HG03025 (cell line): ENCODE data around the gene TNRC18.
"Not testable (repeated sequence)": the region's sequence is repeated elsewhere in the genome, so short reads cannot be mapped to it uniquely, and the experiment has no call there.

ENCODE experiments used
- ATAC-seq: cut with Tn5 transposase; IDR thresholded peaks from one replicate; pipeline ENCODE4 v1.9.1; 2021; ENCODE audit warnings: mild to moderate bottlenecking, moderate library complexity; ENCODE audit not compliant: unreplicated experiment, low FRiP score

Gene TNRC18

DNA sequence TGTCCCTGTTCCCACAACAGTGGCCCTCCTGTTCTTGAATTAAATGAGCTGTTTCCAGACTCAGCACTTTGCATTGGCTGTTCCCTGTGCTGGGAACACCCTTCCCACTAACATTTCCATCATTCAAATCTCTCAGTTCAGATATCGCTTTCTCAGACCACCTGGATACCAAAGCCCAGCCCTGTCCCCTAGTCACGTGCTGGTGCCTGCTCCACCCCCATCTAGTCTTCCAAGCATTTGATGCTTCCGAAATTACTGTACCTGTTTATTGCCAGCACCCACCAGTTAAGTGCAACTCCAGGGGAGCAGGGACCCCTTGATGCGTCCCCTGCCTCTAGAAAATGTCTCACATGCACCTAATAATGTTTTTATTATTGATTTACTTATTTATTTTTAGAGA, 143.9 kb downstream of the TNRC18 start:
- no peak for ATAC-seq

DNA sequence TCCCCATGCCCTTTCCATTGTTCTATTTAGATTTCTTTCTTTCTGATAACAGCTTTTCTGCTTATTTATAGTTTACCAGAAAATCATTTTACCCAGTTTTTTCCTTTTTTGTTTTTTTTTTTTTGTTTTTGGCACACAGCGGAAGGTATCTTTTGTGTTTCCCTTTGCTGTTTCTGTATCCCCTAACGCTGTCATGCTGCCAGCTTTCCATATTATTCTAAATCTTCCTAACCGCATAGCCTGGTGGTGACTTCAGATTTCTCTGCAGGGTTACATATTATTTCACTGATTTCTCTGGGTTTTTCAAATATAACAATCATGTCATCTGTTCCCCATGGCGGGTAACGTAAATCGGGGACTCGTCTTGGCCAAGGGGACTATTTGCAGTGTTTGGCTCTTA, 144.9 kb downstream of the TNRC18 start:
- ATAC-seq = no peak

DNA sequence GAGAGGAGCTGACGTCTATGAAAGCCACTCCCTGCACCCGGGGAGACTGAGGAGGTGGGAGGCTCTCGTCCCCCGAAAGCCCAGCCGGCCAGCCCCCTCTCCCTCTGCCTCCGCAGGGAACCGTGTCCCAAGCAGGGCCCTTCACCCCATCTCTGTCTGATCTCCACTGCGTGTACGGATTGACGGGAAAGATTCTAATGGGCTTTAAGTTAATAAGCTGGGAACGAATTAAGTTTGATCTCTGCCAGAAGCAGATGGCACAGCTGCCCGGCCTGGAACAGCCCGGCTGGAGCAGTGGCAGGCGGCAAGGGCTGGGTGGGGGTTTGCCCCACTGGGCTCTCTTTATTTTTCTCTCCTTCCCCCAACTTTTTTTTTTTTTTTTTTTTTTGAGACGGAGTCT, 147.0 kb downstream of the TNRC18 start:
- no peak for ATAC-seq

DNA sequence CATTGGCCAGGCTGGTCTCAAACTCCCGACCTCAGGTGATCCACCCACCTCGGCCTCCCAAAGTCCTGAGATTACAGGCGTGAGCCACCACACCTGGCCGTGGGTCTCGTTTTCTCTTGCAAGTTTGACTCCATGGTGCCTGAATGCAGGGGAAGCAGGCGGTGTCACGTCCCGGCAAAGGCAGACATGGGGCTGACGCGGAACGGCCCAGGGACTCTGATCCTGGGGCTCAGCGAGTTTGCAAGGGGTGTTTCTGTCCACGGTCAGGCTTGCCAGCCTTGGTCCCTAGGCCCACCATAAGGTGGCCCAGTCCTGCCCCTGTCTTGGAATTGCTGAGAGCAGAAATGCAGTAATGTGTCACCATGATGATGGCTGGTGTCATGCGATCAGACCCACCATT, 147.5 kb downstream of the TNRC18 start:
- not testable (repeated sequence) for ATAC-seq

DNA sequence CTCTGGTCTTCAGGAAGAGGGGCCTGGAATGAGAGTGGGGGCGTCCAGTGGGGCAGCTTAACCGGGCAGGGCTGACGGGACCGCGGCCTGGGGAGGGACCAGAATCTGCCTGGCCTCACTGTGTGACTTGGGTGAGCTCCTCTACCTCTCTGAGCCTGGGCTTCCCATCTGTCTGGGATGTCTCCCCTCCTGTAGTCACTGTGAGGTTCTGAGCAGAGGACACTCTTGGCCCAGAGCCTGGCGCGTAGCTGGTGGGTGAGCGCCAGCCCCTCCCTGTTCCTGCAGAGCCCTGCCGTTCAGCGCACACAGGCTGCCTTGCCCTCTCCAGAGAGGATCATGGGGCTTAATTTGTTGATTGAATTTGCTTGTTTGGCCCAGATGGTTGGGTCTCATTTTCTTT, 148.1 kb downstream of the TNRC18 start:
- not testable (repeated sequence) for ATAC-seq

DNA sequence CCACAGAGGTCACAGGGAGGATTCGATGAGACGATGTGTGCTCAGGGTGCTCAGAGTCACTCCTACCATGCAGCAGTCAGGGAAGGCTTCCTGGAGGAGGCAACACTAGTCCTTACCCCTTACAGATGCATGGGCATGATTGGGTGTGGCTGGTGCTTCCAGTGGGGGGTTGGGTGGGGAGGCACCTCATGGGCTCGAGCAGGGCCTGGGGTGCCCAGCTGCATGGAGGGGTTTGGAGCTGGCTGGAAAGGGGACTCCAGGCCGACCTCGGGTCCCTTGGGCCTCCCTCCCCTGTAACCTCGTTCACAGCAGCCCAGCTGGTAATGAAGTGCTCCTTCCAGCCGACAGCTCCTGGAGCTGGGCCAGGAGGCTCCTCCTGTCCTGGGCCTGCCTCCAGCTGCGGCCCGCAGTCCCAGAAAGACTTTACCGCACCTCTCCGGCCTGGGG, 148.6 kb downstream of the TNRC18 start:
- ATAC-seq = not testable (repeated sequence)

DNA sequence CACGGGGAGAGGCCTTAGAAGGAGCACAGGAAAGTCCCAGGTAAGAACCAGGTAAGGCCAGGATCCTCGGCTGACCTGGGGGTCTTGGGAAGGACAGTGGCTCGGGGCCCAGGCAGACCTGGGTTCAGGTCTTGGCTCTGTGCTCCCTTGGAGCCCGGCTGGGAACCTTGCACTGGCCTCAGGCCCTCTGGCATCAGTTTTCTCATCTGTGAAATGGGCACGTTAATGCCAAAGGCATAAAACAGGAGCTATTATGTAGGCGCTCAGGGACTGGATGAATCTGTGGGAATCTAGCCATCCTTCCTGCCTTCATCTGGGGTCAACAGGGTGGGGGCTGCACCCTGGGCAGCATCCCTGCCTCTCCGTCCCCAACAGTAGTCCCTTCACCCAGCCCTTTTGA, 149.2 kb downstream of the TNRC18 start:
- no peak for ATAC-seq

DNA sequence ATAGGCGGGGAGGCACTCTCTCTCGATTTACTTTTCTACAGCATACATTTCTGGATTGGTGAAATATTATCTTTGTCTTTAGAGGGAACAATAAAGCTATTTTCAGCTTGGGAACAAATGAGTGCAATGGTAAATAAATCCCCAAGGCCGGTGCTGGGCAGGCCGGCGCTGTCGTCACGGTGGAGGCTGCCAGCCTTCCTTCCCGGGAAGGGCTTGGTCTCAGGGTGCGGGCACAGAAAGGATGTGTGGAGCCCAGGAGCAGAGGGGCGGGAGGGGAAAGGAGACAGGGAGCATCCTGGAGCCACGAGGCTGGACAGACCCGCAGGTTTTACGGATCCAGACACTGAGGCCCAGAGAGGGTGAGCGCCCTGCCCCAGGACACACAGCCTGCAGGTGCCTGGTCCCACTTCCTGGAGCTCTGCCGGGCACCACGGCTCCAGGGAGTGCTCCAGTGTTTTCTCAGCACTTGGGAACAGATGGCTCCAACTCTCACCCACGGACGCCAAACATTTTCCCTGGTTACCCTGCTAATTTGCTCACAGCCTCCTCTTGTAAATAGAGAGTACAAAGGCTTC, 149.7 kb downstream of the TNRC18 start:
- ATAC-seq = not testable (repeated sequence)

DNA sequence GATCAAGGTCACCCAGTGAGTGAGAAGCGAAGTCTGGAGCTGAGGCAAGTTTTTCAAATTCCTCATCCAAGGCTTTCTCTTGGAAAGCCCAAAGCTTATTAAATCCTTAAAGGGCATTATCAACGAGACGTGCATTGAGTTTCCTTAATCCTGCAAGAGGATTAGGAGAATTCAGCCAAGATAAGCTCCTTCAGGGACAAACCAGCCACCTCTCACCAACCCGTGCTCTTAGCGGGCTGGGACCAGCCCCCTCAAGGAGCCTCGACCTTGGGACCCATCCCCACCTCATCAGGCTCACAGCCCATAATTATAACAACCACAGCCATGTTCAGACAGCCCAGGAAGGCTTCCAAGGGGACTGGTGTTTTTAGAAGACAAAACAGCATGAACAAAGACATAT, 152.8 kb downstream of the TNRC18 start:
- ATAC-seq = no peak

DNA sequence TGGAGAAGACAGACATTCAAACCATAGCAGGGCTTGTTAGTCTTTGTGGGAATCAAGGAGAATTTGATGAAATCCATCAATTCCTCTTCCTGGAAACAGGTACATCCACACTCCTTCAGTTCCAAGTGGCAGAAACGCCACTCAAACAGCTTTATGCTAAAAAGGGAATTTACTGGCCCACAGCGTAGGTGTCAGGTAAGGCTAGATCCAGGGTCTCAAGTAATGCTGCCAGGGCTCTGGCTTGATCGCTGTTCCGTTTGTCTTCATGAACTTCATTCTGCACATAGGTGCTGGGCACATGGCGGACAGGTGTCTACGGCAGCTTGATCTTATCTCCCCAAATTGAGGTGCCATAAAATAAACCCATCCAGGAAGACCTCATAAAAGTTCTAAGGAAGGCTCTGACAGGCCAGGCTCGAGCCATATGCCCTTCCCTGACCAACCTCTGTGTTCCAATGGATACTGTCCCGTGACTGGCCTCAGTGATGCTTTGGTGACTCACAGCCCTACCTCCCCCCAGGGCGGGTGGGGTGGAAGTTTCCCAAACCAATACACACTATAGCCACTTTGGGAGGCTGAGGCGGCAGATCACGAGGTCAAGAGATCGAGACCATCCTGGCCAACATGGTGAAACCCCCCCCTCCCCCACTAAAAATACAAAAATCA, 153.5 kb downstream of the TNRC18 start:
- ATAC-seq = not testable (repeated sequence)

DNA sequence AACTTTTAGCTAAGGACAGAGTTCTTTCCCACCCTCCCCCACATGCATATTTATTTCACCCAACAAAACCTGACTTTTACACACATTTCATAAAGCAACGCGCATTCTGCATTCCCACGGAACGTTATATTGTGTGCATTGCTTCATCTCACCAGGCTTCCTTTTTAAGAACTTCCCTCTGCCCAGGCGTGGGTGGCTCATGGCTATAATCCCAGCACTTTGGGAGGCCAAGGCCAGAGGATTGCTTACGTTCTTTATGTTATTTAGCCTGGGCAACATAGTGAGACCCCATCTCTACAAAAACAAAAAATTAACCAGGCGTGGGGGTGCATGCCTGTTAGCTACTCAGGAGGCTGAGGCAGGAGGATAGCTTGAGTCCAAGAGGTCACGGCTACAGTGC, 155.8 kb downstream of the TNRC18 start:
- not testable (repeated sequence) for ATAC-seq

DNA sequence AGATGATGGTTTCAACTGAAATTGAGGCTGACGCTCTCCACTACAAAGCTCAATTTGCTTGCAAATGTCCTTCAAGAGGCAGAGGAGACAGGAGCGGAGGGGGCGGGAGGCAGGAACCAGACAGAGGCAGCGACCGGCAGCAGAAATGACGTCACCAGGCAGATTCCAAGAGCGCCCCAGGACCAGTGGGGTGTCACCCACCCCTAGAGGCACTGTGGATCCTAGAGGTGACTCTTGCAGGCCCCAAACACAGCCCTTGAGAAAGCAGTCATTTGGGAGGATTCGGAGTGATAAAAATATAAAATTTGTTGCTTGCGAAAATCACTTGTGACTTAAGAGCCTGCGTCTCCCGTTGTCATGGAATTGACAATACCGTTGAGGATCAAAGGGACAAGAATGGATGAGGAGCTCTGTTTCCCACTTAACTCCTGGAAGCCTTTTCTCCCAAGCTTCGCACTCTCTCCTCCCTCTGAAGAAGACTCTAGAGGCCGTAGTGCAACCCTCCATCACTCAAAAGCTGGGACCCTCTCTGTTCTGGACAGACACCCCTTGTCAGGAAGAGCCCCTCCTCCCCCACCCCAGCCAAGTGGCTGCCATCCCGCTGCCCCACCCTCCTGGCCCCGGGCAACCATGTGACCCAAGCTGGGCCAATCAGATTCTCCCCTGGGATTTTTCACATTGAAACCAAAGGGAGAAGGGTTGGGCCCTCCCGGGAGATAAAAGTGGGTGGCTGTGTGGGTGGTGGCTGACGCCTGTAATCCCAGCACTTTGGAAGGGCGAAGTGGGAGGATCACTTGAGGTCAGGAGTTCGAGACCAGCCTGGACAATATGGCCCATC, 157.2 kb downstream of the TNRC18 start:
- no peak for ATAC-seq

DNA sequence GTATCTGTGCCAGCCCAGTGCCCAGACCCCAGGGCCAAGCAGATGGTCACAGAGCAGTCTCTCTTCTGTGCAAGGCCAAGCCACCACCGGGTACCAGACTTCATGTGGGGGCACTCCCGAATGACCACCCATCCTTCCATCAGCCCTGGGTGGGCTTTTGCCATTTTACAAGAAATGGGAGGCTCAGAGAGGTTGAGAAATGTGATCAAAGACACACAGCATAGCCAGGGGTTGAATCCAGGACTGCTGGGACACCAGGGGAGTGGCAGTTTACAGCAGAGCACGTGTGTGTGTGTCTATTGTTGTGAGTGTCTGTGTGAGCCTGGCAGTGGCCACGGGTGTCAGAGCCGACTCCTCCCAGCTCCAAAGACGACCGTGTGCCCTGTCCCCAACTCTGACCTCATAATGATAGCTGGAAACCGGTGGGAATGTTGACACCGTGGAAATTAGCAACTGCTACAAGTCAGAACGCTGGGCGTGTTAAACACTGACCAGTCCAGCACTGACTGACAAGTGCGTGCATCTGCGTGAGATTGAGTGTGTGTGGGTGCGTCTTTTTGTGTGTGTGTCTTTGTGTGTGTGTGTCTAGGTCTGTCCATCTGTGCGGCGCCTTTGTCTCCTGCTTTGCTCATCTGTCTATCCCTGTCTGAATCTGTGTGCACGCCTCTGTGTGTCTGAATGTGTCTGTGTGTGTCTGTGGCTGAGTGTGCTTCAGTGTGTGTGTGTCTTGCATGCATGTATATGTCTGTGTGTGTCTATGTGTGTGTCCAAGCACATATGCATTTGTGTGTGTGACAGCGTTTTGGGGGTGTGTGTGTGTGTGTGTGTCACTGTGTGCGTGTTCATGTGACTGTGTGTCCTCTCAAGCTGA, 158.1 kb downstream of the TNRC18 start:
- no peak for ATAC-seq

DNA sequence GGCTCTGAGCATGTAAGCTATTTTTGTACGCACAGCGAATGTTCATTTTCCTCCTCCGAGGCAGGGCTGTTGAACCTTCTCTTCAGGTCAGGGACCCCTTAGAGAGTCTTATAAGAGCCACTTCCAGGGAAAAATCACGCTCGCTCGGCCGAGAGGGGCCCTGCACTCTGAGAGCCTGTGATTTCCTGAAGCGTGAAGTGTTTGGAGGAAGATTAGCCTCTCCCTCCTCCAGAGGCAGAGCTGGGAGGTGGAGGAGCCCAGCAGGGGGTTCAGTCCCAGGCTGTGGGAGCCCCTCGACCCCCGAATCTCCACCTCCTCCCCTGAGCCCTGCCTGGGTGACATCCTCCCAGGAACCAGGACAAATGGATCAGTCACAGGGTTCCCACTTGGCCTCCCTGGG, 160.6 kb downstream of the TNRC18 start:
- not testable (repeated sequence) for ATAC-seq

DNA sequence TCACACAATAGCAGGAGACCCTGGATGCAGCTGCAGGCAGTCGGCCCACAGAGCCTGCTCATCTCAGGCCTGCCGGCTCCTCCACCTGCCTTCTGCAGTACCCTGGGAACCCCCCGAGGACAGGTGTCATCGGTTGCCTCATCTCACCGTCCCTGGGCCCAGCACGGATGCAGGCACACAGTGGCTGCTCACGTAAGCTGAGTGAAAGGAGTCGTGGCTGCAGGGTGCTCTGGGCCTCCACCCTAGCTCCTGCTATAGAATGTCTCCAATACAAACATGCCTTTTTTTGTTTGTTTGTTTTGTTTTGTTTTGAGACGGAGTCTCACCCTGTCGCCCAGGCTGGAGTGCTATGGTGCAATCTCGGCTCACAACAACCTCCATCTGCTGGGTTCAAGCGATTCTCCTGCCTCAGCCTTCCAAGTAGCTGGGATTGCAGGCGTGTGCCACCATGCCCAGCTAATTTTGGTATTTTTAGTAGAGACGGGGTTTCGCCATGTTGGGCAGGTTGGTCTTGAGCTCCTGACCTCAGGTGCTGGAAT, 163.0 kb downstream of the TNRC18 start:
- not testable (repeated sequence) for ATAC-seq
